Measurements from ENCODE around the gene EEF1E1.

EEF1E1 gene

DNA sequence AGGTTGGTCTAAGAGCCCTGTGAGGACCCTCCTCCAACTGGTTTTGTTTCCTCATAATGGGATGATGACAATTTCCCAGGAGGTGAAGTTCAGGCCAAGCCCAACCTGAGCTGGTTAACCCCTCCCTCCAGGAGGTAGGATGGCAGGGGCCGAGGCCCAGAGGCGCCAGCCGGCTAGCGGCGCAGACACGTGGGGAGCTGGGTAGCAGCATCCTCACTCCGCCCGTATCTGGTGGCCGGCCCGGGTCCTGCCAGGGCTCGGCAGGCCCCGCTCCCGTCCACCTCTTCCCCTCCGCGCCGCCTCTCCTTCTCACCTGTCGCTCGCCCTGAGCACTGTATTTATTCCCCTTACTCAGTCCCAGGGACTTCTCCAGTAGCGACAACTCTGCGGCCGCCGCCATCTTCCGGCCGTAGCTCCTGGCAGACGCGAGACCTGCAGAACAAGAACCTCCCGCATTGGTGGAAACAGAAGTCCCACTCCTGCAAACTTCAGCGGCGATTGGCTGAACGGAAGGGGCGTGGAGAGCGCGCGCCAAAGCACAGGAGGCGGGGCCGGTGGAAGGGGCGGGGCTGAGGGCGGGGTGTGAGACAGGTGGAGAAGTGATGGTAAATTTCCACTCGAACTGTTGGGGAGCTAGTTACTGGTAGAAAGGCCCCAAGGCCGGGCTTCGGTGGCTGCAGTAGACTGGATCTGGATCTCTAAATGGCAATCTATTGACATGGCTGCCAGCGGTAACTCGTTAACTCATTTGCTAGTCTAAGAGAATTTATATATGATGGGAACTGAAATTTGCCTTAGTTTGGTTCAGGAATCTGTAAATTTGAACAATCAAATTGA lies at the start of gene EEF1E1:
Gene EEF1E1, minus strand, starts transcription at position 427 of the 837 bp plus-strand sequence. Its CDS starts 27 bp downstream, at position 400.
- DNase-seq: peak; percentile 96 to 99

DNA sequence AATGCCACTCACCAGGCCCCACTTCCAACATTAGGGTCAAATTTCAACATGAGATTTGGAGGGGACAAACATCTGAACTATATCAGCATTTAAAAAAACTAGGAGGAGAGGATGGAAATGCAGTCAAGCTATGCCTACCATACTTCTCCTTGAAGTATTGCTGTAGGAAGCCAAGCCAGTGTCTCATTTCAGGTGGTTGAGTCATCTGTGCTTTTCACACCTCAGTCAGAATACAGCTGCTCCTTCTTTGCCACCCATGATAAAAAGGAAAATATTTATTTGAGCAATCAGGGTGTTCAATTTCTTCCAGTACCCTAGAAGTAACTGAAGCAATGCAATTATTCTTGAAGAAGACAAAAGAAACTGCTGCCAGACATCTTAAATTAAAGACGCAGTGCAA lies 47.0 kb upstream of the EEF1E1 start:
- no peak for DNase-seq

DNA sequence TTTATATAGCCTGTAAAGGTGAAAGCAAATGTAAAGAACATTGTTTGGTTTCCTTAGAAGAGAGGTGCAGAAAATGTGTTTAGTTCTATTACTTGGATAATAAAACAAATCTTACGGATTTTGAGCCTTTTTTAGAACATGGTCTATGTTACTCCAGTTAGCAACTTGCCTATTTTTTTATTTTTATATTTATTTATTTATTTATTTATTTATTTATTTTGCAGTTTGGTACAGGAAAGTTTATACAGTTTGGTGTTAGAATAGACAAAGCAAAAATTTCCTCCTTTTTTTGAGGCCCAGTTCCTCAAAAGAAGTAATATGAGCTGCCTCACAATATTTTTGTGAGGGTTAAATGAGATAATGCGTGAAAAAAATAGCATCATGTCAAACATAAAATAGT lies 41.6 kb upstream of the EEF1E1 start:
- no peak for DNase-seq

DNA sequence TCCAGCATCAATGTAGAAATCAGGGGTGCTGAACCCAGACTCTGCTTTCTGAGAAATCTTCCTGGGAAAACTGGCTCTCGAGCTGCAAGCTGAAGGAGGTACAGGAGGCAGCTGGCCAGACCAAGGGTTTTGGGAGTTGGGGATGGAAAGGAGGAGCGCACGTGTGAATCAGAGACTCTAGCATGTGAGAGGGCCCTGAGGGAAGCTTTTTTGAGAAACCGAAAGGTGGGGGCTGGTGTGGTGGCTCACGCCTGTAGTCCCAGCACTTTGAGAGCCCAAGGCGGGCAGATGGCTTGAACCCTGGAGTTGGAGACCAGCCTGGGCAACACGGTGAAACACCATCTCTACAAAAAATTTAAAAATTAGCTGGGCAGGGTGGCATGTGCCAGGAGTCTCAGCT lies 37.1 kb upstream of the EEF1E1 start:
- no peak for DNase-seq

DNA sequence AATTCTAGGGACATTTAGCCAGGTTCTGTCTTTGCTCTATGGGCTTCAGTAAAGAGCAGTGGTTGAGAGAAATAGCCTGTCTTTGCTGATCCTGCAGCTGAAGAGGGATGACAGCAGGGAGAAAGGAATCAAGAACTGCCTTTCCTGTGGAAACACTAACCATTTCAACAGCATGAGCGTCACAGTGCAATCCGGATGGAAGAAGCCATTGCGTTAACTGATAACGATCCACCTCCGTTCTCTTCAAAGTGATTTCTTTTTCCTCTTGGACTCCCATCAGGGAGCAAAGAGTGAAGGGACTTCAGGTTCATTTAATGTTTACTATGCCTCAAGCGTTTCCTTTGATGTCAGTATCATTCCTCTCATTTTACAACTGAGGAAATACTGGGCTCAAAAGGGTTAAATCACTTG lies 35.2 kb upstream of the EEF1E1 start:
- DNase-seq: no peak

DNA sequence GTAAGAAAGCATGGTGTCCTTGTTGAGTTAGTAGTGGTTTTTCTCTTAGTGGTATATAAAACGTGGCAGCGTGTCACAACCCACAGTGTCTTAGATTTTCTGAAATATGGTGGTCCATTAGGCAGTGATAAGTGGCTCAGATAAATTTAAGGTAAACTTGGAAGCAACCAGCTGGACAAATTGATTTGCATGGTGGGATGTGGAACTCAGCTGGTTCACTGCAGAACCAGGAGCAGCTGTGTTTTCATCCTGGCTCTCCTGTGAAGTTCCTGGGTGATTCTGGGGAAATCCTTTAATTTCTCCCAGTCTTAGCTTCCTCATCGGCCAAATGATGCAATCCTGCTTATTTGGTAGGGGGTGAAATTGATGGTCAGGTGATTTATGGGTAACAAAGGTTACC lies 32.9 kb upstream of the EEF1E1 start:
- no peak for DNase-seq

DNA sequence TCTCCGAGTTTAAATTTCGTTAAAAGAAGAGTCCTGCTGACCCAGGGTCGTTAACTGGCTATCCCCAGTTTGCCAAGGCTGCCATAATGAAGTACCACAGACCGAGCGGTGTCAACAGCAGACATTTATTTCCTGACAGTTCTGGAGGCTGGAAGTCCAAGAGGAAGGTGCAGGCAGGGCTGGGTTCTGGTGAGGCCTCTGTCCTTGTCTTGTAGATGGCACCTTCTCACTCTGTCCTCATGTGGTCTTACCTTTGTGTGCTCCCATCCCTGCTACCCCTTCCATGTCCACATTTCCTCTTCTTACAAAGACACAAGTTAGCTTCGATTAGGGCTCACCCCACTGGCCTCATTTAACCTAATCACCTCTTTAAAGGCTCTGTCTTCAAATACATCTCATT lies 29.8 kb upstream of the EEF1E1 start:
- no peak for DNase-seq

DNA sequence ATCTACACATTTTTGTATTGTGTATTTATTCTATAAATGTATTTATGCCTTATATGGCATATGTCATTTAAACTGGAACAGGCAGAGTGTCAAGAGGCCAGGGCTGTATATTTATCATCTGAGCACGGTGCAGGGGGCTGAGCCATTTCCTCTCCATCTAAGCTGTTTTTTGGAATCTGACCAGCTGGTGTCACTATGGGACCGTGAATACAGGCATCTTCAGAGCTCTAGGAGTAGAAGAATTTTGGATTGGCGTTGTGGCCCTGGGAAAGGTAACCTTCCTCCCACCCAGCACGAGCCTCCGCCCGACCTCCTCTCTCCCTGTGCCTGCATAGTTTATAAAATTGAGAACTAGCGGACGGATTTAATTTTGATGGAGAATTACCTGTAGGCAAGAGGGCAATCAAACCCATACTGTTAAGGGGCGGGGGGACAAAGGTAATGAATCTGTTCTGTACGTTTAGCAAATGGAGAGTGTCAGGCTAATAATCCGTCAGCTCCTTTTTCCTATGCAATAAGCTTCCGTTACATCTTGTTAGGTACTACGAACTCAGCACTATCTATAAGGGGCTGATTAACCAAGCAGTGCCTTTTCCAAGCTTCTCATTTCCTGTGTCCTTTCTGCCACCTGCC lies 29.0 kb upstream of the EEF1E1 start:
- peak in 1 of 2 donors; percentile 33 for DNase-seq

DNA sequence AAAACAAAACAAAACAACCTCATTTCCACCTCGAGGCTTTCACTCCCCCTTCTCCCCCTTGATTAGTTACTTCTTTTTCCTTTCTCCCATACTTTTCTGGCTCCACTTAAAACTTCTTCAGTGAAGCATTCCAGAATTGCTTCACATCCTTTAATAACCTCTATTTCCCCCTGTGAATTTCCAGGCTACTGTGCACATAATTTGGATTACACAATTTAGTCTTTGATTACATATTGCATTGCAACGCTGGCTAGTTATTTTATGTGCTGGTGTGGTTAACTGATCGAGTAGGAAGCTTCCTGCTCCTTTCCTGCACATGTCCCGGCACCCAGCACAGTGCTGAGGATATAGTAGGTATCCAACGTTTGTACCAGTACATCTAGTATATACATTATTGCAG lies 28.1 kb upstream of the EEF1E1 start:
- no peak for DNase-seq

DNA sequence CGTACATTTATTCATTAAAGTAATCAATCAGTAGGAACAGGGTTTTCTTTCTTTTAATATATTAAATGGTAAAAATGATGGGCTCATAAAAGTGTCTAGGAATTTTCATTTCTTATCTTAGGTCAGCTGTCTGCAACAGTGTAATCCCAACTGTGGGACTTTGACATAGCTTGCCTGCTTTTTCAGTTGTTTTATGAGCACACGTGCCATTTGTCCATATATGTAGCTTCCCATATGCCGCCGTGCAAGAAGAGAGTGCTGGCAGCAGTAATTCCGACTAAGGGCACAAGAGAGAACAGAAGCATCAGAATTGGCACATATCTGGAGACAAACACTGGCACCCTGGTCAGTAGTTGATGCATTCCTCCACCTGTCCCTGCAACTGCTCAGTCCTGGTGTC lies 20.9 kb upstream of the EEF1E1 start:
- no peak for DNase-seq

DNA sequence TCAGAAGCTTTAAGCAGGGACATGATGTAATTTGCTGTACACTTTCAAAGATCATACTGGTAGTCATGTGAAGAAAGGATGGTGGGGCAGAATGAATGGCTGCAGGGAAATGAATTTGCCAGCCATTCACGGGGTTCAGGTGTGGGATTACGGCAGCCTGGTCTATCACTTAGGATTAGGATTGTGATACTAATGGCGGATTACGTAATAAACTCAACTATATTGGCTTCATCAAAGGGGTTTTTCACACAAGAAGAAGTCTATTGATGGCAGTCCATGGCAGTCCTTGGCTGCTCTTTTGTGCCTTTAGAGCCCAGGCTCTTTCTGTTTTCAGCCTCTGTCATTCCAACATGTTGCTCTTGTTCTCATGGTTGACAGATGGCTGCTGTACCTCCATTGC lies 12.6 kb upstream of the EEF1E1 start:
- DNase-seq: no peak

DNA sequence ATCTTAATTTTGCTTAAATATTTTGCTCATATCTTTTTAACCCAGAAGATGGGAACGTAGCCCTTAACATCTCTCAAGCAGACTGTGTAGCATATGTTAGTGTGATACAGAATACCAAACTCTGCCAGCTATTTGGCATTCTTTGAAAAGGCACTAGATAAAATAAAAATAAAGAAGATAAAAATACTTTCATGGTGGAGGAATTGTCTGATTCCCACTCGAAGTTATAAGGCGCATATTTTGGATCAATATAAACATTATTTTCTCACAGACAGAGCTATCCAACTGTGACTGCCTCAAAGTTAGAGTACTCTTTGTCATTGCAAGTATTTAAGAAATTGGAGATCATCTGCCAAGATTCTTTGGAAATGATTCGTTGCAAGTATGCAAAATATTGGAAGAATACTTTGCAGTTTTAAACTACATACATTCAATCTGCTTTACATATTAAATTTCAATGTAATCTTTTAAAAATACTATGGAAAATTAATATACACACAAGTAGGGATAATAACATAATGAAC lies 10.8 kb upstream of the EEF1E1 start:
- DNase-seq: no peak

DNA sequence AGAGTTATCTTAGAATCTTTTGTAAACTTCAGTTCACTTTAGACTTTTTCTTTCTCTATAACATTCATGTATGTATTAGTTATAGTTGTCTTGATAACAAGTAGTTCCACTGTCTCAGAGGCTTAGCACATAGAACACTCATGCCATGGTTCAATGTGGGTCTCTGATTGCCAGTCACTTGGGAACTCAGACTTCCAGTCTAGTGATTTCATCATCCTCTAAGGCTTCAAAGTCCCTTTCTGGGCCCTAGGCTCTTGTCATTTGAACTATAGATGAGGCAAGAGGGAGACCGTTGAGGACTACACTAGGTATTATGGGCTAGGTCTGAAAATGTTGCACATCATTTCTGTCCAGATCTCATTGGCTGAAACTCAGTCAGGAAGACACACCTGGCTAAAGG lies 8.4 kb upstream of the EEF1E1 start:
- DNase-seq: no peak

DNA sequence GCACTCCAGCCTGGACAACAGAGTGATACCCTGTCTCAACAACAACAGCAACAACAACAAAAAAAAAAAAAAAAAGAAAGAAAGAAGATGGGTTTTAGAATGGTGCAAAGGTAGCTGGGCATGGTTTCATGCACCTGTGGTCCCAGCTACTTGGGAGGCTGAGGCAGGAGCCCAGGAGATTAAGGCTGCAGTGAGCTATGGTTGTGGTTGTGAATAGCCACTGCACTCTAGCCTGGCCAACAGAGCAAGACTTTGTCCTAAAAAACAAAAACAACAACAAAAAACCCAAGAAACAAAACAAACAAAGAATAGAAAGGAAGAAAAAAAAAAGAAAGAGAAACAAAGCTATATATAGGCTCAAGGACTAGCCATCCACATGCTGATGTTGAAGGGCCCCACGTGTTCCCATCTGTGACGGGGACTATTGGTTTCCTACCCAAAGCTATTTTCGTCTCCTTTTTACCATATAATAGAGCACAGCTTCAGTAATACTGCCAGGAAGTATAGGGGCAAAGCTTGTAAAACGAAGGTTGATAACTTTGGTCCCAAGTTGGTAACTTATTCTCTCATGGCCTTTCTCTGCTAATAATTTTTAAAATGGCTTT lies 7.9 kb upstream of the EEF1E1 start:
- no peak for DNase-seq

DNA sequence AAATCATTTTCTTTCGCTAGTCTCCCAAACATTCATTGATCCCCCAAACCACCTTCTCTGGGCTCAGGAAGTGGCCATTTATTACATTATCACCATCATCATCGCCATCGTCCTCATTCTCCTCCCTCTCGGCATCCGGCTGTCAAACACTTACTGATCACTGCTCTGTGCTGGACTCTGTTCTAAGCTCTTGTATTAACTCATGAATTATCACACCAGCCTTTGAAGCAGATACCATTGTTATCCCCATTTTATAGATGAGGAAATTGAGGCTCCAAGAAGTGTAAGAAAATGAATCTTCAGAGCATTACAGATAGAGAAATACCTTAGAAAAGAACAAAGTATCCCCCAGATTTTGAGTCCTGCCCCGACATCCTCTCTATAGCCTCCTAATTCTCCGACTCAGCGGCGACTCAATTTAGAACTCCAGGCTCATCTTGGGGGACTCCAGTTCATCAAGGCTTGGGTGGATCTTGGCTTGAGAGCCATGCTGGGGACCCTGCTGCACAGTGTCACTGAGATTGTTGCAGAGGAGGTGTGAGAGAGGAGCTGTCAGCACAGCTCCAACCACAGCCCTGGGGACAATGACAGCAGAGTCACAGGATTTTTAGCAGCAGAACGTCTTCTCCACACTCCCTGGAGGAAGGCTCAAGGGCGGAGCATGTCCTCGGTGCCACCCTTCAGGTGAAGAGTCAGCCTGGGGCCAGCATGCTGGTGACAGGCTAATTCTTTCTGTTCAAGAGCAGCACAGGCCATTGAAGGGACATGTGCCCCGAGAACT lies 6.6 kb upstream of the EEF1E1 start:
- DNase-seq: no peak

DNA sequence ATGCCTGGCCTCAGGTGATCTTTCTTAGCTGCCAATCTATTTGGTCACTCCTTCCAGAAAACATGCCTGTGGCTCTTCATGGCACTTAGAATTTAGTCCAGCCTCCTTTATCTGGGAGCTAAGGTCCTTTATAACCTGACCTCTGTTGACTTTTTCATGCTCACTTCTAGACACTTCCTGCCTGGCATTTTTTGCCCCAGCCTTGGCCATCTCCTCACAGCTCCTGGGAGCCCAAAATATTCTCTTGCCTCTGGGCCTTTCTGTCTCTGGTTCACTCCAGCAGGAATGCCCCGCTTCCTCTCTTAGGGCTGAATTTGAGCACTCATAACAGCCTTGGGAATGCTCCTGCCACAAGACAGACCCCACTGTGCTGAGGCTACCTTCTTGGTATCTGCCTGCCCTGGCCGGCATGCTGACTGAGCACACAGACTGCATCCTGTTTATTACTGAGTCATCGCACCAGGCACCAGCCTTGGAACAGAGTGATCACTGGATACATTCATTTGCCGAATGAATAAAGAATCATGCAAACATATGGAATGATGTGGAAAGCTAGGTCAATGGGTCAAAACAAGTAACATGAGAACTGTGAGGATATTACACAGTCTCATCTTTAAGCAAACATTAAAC lies 5.8 kb upstream of the EEF1E1 start:
- DNase-seq: no peak

DNA sequence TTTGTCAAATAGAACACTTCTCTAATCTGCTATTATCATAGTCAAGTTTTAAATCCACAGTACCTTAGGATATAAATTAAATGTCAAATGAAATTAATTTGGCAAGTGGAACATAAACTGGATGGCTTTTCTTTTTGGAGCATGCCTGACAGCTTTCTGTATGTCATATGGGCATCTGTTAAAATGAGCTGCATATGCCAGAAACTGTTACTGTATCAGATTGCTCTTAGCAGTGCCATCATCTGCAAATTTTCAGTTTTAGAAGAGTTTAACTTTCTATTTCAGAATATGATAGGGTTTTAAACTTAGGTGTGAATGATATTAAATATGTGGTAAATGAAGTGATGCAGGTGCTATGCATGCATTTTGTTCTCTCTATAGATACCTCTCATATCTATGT lies 3.4 kb upstream of the EEF1E1 start:
- DNase-seq: no peak

DNA sequence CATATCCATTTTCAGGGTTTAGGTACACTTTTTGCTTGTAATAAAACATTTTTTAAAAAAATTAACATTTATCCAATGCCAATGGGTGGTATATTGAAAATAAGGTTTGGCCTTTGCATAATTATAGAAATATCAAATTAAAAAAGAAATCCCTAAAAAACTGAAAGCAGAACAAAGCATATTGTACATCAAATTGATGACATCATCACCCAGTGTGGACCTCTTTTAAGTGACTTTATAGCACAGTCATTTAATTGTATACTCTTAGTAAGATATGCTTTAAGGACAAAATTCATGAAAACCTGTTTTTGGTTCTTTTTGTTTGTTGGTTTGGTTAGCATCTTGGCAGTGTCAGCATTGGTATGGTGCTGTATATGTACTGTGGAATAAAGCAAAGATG lies 1.4 kb upstream of the EEF1E1 start:
- DNase-seq: no peak

DNA sequence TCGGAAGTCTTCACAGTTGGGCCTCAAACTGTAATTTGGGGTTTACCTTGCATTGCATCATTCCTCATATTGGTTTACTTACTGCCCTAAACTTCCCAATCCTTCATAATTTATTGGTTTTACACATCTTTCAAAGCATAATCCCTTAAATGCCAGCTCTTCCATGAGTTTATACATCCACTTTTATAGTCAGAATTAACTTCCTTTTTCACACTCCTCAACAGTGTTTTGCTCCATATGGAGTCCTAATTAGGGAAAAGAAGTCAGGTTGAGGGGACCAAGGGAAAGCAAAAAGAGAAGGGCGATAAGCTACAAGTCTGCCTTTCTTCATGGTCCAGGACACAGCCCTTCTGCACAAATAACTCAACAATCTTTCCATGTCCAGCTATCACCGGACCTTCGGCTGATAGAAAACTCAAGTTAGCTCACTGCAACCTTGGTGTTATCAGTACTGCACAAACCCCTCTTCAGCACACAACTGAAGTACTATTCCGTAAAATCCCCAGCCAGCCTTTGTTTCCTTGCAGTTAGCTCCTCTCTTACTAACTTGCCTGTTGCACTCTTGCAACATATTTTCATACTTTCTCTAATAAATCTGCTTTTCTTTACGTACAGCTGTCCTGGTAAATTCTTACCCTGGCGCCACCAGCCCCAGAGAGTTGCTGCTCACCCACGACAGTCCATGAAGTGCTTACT lies 2.0 kb downstream of the EEF1E1 start:
- DNase-seq: no peak

DNA sequence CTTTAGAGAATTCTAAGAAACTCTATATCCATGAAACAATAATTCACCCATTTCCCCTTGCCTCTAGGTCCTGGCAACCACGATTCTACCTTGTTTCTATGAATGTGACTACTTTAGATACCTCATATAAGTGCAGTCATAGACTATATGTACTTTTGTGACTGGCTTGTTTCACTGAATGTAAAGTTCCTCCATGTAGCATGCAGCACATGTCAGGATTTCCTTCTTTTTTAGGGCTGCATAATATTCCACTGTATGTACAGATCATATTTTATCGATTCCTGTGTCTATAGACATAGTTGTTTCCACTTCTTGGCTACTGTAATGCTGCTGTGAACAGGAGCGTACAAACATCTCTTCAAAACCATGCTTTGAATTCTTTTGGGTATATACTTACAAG lies 11.7 kb downstream of the EEF1E1 start:
- DNase-seq: no peak

DNA sequence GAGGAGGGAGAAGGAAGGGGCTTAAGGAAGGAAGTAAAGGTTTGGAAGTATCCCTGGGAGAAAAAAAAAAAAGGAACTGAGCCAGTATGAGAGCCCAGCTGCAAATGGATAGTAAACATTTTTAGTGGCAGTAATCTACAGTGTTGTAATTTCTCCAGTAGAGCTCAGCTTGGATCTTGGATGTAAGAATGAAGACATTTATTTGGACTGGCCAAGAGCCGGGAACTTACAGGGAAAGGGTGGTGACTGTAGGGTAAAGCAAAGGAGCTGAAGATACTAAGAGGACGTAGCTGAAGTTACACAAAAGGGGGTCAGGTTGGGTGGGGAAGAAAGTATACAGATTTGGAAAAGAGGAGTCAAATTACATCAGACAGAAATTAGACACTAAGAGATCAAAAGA lies 13.5 kb downstream of the EEF1E1 start:
- no peak for DNase-seq
